Adipocyte (in vitro differentiated cells): Measurements from ENCODE around the gene HYDIN.

Source experiments
- DNase-seq: peaks from one replicate; pipeline ENCODE4 v3.0.0-alpha.2; 2015; ENCODE audit warnings: low read depth
- H3K27me3 ChIP-seq: replicated peaks from 2 replicates; pipeline ENCODE4 v1.7.0; 2013; ENCODE audit warnings: mild to moderate bottlenecking, low read length, moderate library complexity; ENCODE audit not compliant: control insufficient read depth, insufficient read depth
- H3K36me3 ChIP-seq: 2 replicates; pipeline ENCODE4 v1.7.0; 2013; ENCODE audit warnings: low read length, mild to moderate bottlenecking, moderate library complexity; ENCODE audit not compliant: control insufficient read depth, insufficient read depth, severe bottlenecking
- H3K4me1 ChIP-seq: 2 replicates; pipeline ENCODE4 v1.7.0; 2013; ENCODE audit warnings: mild to moderate bottlenecking, low read length, moderate library complexity; ENCODE audit not compliant: control insufficient read depth, insufficient read depth
- H3K4me3 ChIP-seq: 2 replicates; pipeline ENCODE4 v1.7.0; 2013; ENCODE audit warnings: mild to moderate bottlenecking, low read length, moderate library complexity
- H3K9ac ChIP-seq: 2 replicates; pipeline ENCODE4 v1.7.0; 2013; ENCODE audit warnings: mild to moderate bottlenecking, low read length, moderate library complexity
- H3K9me3 ChIP-seq: 2 replicates; pipeline ENCODE4 v1.7.0; 2013; ENCODE audit warnings: mild to moderate bottlenecking, low read length, moderate library complexity; ENCODE audit not compliant: control insufficient read depth

The HYDIN gene

DNA sequence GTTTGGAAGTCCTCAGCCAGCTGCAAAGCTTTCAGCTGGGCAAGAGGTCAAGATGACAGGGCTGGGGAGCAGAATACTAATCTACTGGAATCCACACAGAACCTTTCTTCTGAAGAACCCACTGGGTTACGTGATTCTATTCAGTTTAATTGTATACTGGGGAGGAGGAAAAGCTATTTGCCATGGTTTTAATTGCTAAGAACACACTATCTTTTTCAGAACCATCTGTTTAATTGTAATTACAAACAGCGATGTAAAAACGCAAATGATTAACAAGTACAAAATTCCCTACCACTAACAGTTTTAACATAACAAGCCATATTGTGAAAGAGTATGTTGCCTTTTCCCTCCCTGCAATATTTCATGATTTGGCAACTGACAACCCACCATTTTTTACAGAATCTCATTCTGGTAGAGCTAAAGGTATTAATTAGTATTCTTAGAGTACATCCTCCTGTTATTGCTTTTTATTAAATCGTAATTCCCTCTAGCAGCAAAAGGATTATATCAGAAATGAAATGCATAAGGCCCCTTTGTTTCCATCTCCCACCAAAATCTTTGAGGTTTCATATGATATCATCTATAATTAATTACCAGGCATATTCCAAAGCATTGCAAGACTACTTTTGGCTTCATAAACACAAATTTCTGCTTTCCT lies 12.1 kb downstream of the HYDIN start:
- peak overlapping the region; percentile 34 for H3K9ac ChIP-seq
- DNase-seq, result no peak
- H3K36me3 ChIP-seq, result no peaks in the 10 kb centered on the region
- H3K9me3 ChIP-seq, result peaks cover 7% of the 10 kb centered on the region
- peaks cover 7% of the 10 kb centered on the region for H3K4me1 ChIP-seq
- no peaks in the 10 kb centered on the region for H3K27me3 ChIP-seq
- H3K4me3 ChIP-seq, result peak overlapping the region; percentile 52

DNA sequence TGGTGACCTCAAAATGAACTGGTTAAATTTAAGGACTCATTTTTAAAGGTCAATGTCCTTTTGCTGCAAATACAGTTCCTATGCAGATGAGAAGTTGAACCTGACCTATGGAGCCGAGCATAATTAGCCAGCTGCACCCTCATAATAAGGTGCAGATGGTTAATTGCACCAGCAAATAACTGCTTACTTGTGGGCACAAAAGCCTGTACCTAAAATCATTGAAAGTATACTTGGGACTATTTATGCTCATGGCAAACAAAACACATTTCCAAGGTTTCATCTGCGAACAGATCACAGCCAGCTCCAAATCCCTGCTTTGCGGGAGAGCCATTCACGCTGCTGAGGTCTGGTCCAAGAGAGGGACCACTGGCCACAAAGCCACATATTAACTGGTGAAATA lies 13.0 kb downstream of the HYDIN start:
- no peak overlapping the region for H3K9ac ChIP-seq
- H3K4me1 ChIP-seq, result peaks cover 7% of the 10 kb centered on the region
- H3K4me3 ChIP-seq, result no peak overlapping the region
- no peak for DNase-seq
- no peaks in the 10 kb centered on the region for H3K36me3 ChIP-seq
- H3K9me3 ChIP-seq, result peaks cover 7% of the 10 kb centered on the region
- no peaks in the 10 kb centered on the region for H3K27me3 ChIP-seq

DNA sequence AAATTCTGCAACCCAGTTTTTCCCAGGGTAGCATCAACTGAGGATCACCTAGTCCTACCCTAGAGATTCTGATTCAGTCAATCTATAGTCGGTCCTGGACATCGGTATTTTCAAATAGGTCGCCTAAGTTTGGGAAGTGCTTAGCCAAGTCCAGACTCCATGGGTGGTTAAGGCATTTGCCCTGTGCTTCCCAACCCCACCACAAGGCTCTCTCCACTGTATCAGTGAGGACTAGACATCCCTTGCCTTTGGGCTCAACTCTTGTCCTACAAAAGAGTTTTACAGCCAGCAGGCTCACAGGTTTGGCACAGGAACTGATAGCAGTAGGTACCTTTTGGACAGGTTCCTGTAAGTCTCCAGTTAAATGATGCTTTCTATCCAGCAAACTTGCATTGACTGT lies 13.8 kb downstream of the HYDIN start:
- no peak overlapping the region for H3K4me3 ChIP-seq
- H3K9me3 ChIP-seq, result no peaks in the 10 kb centered on the region
- H3K36me3 ChIP-seq, result no peaks in the 10 kb centered on the region
- no peak for DNase-seq
- H3K4me1 ChIP-seq, result peaks cover 7% of the 10 kb centered on the region
- no peak overlapping the region for H3K9ac ChIP-seq
- no peaks in the 10 kb centered on the region for H3K27me3 ChIP-seq

DNA sequence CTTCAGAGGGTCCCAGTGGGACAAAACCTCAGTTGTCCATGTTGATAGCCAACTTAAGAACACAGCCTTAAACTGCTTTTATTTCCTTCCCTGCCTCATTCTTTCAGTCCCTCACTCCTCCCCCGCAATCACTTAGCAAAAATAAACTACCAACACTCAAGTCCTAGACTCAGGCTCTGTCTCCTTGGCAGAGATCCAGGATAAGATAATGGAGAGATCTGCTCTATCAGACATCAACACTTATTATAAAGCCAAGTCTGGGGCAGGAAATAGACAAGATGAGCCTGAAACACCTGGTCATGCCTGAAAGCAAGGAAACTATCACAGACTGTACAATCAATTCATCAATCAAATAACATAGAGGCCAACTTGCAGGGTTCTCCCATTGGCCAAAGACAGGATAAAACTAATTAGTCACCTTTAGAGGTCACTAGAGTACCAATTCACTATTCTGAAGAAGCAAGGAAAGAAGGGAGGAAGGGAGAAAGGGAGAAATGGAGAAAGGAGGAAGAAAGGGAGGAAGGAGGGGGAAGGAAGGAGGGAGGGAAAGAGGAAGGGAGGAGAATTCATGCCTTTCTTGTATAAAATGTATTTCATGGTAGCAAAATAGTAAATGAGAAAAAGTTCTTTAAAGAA lies 15.7 kb downstream of the HYDIN start:
- H3K36me3 ChIP-seq, result no peaks in the 10 kb centered on the region

DNA sequence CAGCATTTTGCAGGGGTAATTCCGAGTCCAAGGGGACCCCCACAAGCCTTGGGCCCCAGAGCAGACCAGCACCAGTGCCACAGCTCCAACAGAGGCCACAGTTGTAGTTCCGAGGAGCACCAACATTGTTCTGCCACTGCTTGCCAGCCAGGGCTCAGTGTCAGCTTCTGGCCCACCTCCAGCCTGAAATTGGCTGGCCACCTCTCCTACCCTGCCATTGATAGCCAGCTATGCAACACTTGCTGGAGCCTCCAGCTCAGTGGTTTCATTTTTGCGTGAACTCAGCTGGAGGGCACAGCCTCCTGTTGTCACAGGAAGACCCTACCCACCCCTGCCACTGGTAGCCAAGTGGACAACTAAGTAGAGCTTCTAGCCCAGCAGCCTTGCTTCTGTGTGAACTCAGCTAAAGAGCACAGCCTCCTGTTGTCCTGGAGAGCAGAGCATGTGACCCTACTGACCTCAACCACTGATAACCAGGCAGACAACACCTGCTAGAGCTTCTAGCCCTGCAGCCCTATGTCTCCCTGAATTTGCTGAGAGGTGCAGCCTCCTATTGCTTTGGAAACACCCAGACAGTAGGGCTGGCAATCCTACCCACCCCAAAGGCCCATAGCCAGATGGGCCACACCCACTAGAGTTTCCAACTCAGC lies 24.9 kb downstream of the HYDIN start:
- Histone ChIP-seq H3K9ac (no peak overlapping the region), H3K9me3 (peaks cover 27% of the 10 kb centered on the region), H3K4me3 (no peak overlapping the region), H3K36me3 (no peaks in the 10 kb centered on the region), H3K4me1 (no peaks in the 10 kb centered on the region), H3K27me3 (no peaks in the 10 kb centered on the region)
- no peak for DNase-seq

More for the DNA sequence above, 15.7 kb downstream of the HYDIN start:
- Histone ChIP-seq H3K9me3 (no peaks in the 10 kb centered on the region), H3K4me3 (no peak overlapping the region), H3K9ac (no peak overlapping the region), H3K4me1 (peaks cover 7% of the 10 kb centered on the region), H3K27me3 (no peaks in the 10 kb centered on the region)
- no peak for DNase-seq

DNA sequence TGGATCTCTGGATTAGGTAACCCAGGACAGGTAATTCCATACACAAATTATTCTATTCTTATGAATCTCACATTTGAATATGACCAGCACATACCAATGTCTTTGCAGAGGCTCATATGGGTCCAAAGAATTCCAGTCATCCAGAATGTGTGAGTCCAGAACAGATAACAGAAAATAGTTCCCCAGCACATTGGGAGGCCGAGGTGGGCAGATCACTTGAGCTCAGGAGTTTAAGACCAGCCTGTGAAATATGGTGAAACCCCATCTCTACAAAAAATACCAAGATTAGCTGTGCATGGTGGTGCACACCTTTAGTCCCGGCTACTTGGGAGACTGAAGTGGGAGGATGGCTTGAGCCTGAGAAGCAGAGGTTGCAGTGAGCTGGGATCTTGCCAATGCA lies 26.9 kb downstream of the HYDIN start:
- Histone ChIP-seq H3K9ac (no peak overlapping the region), H3K9me3 (peaks cover 27% of the 10 kb centered on the region), H3K36me3 (no peaks in the 10 kb centered on the region), H3K27me3 (no peaks in the 10 kb centered on the region), H3K4me1 (no peaks in the 10 kb centered on the region), H3K4me3 (no peak overlapping the region)
- no peak for DNase-seq

DNA sequence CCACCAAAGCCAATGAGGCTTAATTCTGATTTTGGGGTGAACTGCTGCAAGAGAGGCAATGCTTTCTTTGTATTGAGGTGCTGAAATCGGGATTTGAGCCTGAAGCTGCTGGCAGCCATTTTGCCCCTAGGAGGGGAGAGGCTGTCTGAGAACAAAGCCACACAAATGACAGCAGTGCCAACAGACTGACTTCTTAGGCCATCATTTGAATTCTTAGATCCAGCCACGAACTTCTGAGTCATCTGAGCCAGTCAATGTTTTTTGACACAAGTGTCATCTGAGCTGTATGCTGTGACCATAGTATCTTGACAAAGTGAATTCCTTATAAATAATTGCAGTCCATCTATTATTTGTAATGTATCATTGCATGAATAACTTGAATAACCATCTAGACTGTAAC lies 29.0 kb downstream of the HYDIN start:
- Histone ChIP-seq H3K4me1 (no peaks in the 10 kb centered on the region), H3K36me3 (no peaks in the 10 kb centered on the region), H3K9me3 (peaks cover 14% of the 10 kb centered on the region), H3K4me3 (no peak overlapping the region), H3K27me3 (no peaks in the 10 kb centered on the region), H3K9ac (no peak overlapping the region)
- DNase-seq, result no peak

DNA sequence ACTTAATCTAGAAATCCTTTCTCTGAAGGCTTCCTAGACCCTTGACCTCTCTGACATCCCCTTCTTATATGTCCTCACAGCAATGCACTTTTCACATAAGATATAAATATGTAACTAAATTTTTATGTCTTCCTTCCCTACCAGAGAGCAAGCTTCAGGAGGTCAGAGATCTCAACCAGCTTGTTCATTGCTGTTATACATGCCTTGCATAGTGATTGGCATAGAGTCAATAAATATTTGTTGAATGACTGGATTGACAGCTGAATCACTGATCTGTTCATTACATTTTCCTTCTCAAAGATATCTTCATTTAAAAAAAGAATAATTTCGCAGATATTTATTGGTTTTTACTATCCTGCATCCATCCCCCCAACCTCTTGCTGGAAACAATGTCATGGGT lies 29.5 kb downstream of the HYDIN start:
- DNase-seq, result no peak
- no peaks in the 10 kb centered on the region for H3K36me3 ChIP-seq
- H3K9me3 ChIP-seq, result peaks cover 10% of the 10 kb centered on the region
- H3K4me3 ChIP-seq, result no peak overlapping the region
- H3K9ac ChIP-seq, result no peak overlapping the region
- no peaks in the 10 kb centered on the region for H3K4me1 ChIP-seq
- H3K27me3 ChIP-seq, result no peaks in the 10 kb centered on the region

DNA sequence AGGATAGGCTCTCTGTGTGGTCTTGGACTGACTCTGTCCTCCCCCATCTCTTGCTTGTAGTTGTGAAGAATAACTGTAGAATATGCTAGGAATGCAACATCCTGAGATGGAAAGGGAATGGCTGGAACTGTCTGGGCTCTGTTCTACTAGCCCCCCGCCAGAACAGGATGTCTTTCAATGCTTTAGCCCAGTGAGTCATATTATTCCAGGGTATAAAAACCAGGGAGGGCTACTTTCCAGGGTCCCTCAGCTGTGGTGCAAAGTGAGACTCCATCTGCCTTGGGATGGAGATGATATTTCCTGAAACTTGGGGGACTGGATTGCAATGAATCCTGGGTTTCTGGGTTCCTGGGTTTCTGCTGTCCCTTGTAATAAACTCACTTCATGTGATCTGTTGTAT lies 32.1 kb downstream of the HYDIN start:
- Histone ChIP-seq H3K36me3 (no peaks in the 10 kb centered on the region), H3K4me1 (no peaks in the 10 kb centered on the region)
- DNase-seq, result no peak

DNA sequence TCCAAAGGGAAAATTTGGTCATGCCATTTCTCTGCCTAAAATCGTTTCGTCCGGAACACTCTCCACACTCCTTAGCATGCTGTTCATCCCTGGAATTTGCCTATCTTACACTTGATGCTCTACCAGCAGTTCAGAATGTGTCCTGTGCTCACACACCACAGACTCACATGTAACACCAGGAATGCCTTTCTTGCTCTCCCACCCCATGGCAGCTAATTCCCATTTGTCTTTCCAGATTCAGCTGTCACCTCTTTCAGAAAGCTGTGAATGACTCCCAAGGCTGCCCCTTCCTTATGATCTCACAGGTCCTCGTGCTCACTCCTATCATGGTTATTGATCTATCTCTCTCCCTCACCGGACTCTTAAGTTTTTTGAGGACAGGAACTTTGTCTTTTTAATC lies 38.1 kb downstream of the HYDIN start:
- Histone ChIP-seq H3K4me1 (no peaks in the 10 kb centered on the region), H3K9me3 (no peaks in the 10 kb centered on the region), H3K9ac (no peak overlapping the region), H3K27me3 (no peaks in the 10 kb centered on the region), H3K36me3 (no peaks in the 10 kb centered on the region), H3K4me3 (no peak overlapping the region)
- DNase-seq, result no peak

More for the DNA sequence above, 32.1 kb downstream of the HYDIN start:
- Histone ChIP-seq H3K27me3 (no peaks in the 10 kb centered on the region), H3K9ac (no peak overlapping the region), H3K9me3 (peaks cover 10% of the 10 kb centered on the region), H3K4me3 (no peak overlapping the region)

DNA sequence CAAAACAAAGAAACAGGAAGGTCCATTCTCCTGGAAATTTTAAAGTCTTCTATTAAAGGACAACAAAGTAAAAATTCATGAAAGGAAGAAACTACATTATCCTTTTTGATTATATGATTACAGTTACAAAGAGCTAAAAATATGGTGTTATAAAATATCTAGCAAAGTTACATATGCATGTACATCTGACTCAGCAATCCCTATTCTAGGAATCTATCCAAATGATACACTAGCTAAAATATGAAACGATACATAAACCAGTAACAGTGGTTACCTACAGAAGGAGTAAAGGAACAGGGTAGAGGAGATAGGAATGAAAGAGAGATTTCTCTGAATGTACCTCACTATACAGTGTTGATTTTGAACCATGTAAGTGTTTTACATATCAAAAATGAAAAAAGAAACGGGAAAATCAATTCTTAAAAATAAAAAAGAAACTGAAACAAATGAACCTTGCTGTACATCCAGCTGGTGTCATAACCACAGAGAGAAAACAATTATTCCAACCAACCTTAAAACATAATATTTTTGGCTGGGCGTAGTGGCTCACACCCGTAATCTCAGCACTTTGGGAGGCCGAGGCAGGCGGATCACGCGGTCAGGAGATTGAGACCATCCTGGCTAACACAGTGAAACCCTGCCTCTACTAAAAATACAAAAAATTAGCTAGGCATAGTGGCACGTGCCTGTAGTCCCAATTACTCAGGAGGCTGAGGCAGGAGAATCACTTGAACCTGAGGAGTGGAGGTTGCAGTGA lies 41.4 kb downstream of the HYDIN start:
- no peaks in the 10 kb centered on the region for H3K27me3 ChIP-seq

More for the DNA sequence above, 41.4 kb downstream of the HYDIN start:
- no peaks in the 10 kb centered on the region for H3K36me3 ChIP-seq
- H3K9ac ChIP-seq, result no peak overlapping the region
- peaks cover under 1% of the 10 kb centered on the region for H3K9me3 ChIP-seq
- DNase-seq, result no peak
- no peak overlapping the region for H3K4me3 ChIP-seq
- no peaks in the 10 kb centered on the region for H3K4me1 ChIP-seq
